Tracheal epithelial cell (primary cell): Measurements from ENCODE around the gene DNAH11. TPM values are rescaled to one million over a fixed set of nuclear protein-coding genes. Genes with fewer than 3 reads are reported as not detected.

Experiments used
- total RNA-seq: library from RNA; depleted of rRNA; stranded (reverse); fragments of >200 nt; gene quantifications from 2 replicates; pipeline ENCODE4 v1.2.1, GENCODE V29; 2014

Gene DNAH11, protein sequence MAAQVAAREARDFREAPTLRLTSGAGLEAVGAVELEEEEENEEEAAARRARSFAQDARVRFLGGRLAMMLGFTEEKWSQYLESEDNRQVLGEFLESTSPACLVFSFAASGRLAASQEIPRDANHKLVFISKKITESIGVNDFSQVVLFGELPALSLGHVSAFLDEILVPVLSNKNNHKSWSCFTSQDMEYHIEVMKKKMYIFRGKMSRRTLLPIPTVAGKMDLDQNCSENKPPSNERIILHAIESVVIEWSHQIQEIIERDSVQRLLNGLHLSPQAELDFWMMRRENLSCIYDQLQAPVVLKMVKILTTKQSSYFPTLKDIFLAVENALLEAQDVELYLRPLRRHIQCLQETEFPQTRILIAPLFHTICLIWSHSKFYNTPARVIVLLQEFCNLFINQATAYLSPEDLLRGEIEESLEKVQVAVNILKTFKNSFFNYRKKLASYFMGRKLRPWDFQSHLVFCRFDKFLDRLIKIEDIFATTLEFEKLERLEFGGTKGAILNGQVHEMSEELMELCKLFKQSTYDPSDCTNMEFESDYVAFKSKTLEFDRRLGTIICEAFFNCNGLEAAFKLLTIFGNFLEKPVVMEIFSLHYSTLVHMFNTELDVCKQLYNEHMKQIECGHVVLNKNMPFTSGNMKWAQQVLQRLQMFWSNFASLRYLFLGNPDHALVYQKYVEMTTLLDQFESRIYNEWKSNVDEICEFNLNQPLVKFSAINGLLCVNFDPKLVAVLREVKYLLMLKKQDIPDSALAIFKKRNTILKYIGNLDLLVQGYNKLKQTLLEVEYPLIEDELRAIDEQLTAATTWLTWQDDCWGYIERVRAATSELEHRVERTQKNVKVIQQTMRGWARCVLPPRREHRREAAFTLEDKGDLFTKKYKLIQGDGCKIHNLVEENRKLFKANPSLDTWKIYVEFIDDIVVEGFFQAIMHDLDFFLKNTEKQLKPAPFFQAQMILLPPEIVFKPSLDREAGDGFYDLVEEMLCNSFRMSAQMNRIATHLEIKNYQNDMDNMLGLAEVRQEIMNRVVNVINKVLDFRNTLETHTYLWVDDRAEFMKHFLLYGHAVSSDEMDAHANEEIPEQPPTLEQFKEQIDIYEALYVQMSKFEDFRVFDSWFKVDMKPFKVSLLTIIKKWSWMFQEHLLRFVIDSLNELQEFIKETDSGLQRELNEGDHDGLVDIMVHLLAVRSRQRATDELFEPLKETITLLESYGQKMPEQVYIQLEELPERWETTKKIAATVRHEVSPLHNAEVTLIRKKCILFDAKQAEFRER (N-terminal part only)
- total RNA-seq: 2.9 and 3.0 TPM in 2 replicates

DNA sequence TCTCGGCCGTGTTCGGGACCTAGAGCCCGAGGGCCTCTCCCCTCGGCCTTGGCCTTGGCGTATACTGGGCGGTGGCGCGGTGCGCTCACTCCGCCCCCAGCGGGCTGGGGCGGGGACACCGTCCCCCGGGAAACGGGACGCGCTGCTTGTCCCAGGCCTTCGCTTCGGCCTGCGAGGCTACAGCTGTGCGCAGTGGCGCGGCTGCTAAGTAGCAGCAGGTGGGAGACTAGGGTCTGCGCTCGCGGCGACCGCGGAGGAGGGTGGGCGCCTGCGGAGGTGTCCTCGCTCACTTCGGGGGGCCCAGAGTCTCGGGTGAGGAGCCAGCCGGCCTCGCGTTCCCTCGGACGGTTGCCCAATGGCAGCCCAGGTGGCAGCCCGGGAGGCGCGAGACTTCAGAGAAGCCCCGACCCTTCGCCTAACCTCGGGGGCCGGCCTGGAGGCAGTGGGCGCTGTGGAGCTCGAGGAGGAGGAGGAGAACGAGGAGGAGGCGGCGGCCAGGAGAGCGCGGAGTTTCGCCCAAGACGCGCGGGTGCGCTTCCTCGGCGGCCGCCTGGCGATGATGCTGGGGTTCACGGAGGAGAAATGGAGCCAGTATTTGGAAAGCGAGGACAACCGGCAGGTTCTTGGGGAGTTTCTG, at the start of gene DNAH11:
DNAH11 (plus strand) TSS at position 149 of the 637 bp plus-strand sequence; CDS start at position 356, 207 bp downstream.

DNA sequence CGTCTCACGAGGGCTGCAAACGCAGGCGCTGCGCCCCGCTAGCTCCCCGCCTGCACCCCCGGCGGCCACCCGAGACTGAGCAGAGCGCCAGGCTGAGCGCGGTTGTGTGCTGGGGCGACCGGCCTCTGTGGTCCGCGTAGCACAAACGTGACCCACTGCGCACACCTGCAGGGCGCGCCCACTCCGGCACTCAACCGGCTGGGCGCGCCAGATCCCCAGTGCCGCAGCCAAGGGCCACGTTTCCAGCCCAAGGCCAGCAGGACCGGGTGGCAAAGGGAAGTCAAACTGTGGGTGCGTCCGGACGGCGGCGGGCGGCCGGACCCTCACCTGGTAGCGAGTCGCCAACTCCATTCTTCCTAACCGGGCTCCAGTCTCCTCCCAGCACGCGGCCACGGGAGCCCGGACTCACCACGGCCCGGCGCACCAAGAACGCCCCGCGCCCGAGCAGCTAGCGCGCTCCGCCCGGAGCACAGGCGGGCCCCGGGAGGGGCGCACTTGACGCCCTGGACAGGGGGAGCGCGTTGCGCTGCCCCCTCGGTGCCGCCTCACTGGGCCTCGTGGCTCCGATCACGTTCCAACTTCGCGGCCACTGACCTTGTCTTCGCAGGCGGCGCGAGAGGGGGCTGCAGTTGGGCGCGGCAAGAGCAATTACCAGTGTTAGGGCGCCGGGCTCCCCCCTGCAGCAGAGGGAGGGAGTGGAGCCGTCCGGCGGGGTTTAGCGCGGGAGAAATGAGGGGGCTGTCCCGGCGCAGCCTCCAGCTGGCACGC, 402.8 kb downstream of the DNAH11 start, which contains the start of gene CDCA7L:
CDCA7L (minus strand) TSS at position 446 of the 768 bp plus-strand sequence; CDS start at position 351, 95 bp downstream.

Other genes with a start within 250 kb of the DNAH11 start
- 4.5 and 10.1 TPM in 2 replicates for gene SP4, start 115.0 kb upstream of the DNAH11 start, total RNA-seq